ENCODE results near the gene DLEC1. TPM values are rescaled to one million over a fixed set of nuclear protein-coding genes. Genes with fewer than 3 reads are reported as not detected.

DLEC1 gene
- total and polyA plus RNA-seq, 2 experiments from 2014 or later, result 0.31 to 0.66 TPM

- Histone ChIP-seq H3K4me2 (peak overlapping the region; percentile 81), H3K27ac (ENCODE audit: low read depth) (no peak overlapping the region), H4K20me1 (replicated peaks; ENCODE audit: insufficient read depth) (peaks cover 48% of the 10 kb centered on the region), H3K79me2 (replicated peaks; ENCODE audit: insufficient read depth) (peaks cover 70% of the 10 kb centered on the region), H3K4me3 (0 out of 2 replicates have a peak overlapping the region, but pooled peaks have one; percentile 54), H3K36me3 (ENCODE audit: insufficient read depth) (no peaks in the 10 kb centered on the region), H3K4me1 (ENCODE audit: insufficient read depth) (peaks cover 13% of the 10 kb centered on the region), H3F3A (replicated peaks; ENCODE audit: low read depth) (peaks cover 2% of the 10 kb centered on the region; the same call in 1 of the 2 replicates), H3K27me3 (ENCODE audit: insufficient read depth) (no peaks in the 10 kb centered on the region), H3K9me2 (ENCODE audit: insufficient read depth) (no peaks in the 10 kb centered on the region), H2AFZ (no peak overlapping the region)
- Mint-ChIP-seq H3K4me3 (peak overlapping the region; percentile 30; the same call in 2 of the 3 replicates), H3K9me3 (0 out of 3 replicates have a peak, but pooled peaks cover 2% of the 10 kb centered on the region), H3K36me3 (ENCODE audit: low read depth) (0 out of 3 replicates have a peak, but pooled peaks cover 4% of the 10 kb centered on the region), H3K27me3 (ENCODE audit: insufficient read depth, low read depth, poor library complexity) (peaks cover 16% of the 10 kb centered on the region), H3K4me1 (peaks cover 25% of the 10 kb centered on the region), H3K27ac (no peak overlapping the region)
- DNase-seq (ENCODE audit: low spot score) (no peak), ATAC-seq (no peak)
- TF ChIP-seq JUNB (IDR thresholded peaks at IDR 0.05; ENCODE audit: unreplicated experiment) (no peak), POLR2AphosphoS5 (IDR thresholded peaks at IDR 0.05; ENCODE audit: low read depth) (no peak), CREB1 (CRISPR knock-in tag; IDR thresholded peaks at IDR 0.05; ENCODE audit: low read depth) (no peak), ZNF114 (CRISPR knock-in tag; IDR thresholded peaks at IDR 0.05) (no peak), EZH2phosphoT487 (IDR thresholded peaks at IDR 0.05; ENCODE audit: unreplicated experiment) (no peak), NANOG (IDR thresholded peaks at IDR 0.05; ENCODE audit: borderline replicate concordance) (no peak)
Observed at GRCh38 chr3:38167591-38167990, 128.6 kb downstream of the DLEC1 start.

- H3K4me2 ChIP-seq, result no peak overlapping the region
- H3K79me2 ChIP-seq (replicated peaks; ENCODE audit: insufficient read depth), result peaks cover 78% of the 10 kb centered on the region
- H3K4me1 Mint-ChIP-seq, result peaks cover 29% of the 10 kb centered on the region
- H3K9me2 ChIP-seq (ENCODE audit: insufficient read depth), result no peaks in the 10 kb centered on the region
- H3K4me3 Mint-ChIP-seq, result no peak overlapping the region
- H3K4me1 ChIP-seq (ENCODE audit: insufficient read depth), result peaks cover 21% of the 10 kb centered on the region
- no peaks in the 10 kb centered on the region for H3F3A ChIP-seq (replicated peaks; ENCODE audit: low read depth)
- DNase-seq (ENCODE audit: low spot score), result no peak
- no peak for ATAC-seq
- H2AFZ ChIP-seq, result no peak overlapping the region
- peaks cover 16% of the 10 kb centered on the region for H3K27me3 Mint-ChIP-seq (ENCODE audit: insufficient read depth, low read depth, poor library complexity)
- H4K20me1 ChIP-seq (replicated peaks; ENCODE audit: insufficient read depth), result peaks cover 56% of the 10 kb centered on the region
- no peak overlapping the region for H3K4me3 ChIP-seq
- H3K9me3 Mint-ChIP-seq, result 0 out of 3 replicates have a peak, but pooled peaks cover 2% of the 10 kb centered on the region
- no peaks in the 10 kb centered on the region for H3K27me3 ChIP-seq (ENCODE audit: insufficient read depth)
- H3K27ac ChIP-seq (ENCODE audit: low read depth), result no peak overlapping the region
- H3K27ac Mint-ChIP-seq, result no peak overlapping the region
- H3K36me3 Mint-ChIP-seq (ENCODE audit: low read depth), result 0 out of 3 replicates have a peak, but pooled peaks cover 4% of the 10 kb centered on the region
- no peaks in the 10 kb centered on the region for H3K36me3 ChIP-seq (ENCODE audit: insufficient read depth)
- TF ChIP-seq CREB1 (CRISPR knock-in tag; IDR thresholded peaks at IDR 0.05; ENCODE audit: low read depth) (no peak), ETS1 (IDR thresholded peaks at IDR 0.05) (no peak), POLR2AphosphoS5 (IDR thresholded peaks at IDR 0.05; ENCODE audit: low read depth) (no peak), JUNB (IDR thresholded peaks at IDR 0.05; ENCODE audit: unreplicated experiment) (no peak), ZNF331 (CRISPR knock-in tag; IDR thresholded peaks at IDR 0.05; ENCODE audit: low read depth) (no peak), CTCF (conservative IDR thresholded peaks at IDR 0.05; ENCODE audit: low read depth in 2 of 2) (no peak), STAT1 (IDR thresholded peaks at IDR 0.05; ENCODE audit: unreplicated experiment) (no peak), EZH2 (IDR thresholded peaks at IDR 0.05; ENCODE audit: low read depth, unreplicated experiment) (no peak), EZH2phosphoT487 (IDR thresholded peaks at IDR 0.05; ENCODE audit: unreplicated experiment) (no peak), REST (IDR thresholded peaks at IDR 0.05; ENCODE audit: unreplicated experiment) (no peak)
Observed at GRCh38 chr3:38168151-38169026, 129.4 kb downstream of the DLEC1 start.

All from GM23338 (cell line).